K562 (cell line): ENCODE data around the gene FAM222A. TPM values are rescaled to one million over a fixed set of nuclear protein-coding genes. Genes with fewer than 3 reads are reported as not detected.

Experiments used
- BRD9 ChIP-seq: fragments of 450-650 bp; IDR thresholded peaks from 2 replicates; pipeline ENCODE4 v1.6.1; 2018; ENCODE audit warnings: low read depth; ENCODE audit not compliant: partially characterized antibody
- CBX1 ChIP-seq: sonication (generic); IDR thresholded peaks from 2 replicates; pipeline ENCODE4 v1.6.1; 2016; ENCODE audit warnings: antibody characterized with exemption, low read depth, mild to moderate bottlenecking
- CHD1 ChIP-seq: fragments of 200-600 bp; sonication (generic); IDR thresholded peaks from one replicate; pipeline ENCODE4 v1.6.1; 2012; ENCODE audit warnings: mild to moderate bottlenecking, moderate library complexity, low read length, inconsistent platforms
- EP300 ChIP-seq: IDR thresholded peaks from 2 replicates; pipeline ENCODE4 v1.6.1; 2012; ENCODE audit warnings: low read length, improper control_type of control experiment
- FOSL1 ChIP-seq: fragments of 200-800 bp; sonication (Bioruptor generic); conservative IDR thresholded peaks from 2 replicates; pipeline ENCODE4 v1.6.1; 2016; ENCODE audit warnings: missing genetic modification characterization, missing compliant biosample characterization
- HEY1 ChIP-seq: fragments of 250-450 bp; sonication (Bioruptor Pico); IDR thresholded peaks from 2 replicates; pipeline ENCODE4 v1.5.0; 2020; ENCODE audit warnings: mild to moderate bottlenecking, moderate library complexity, borderline replicate concordance
- PHF20 ChIP-seq: fragments of 450-650 bp; IDR thresholded peaks from 2 replicates; pipeline ENCODE4 v1.6.1; 2018; ENCODE audit not compliant: partially characterized antibody
- SIN3B ChIP-seq: fragments of 450-650 bp; IDR thresholded peaks from 2 replicates; pipeline ENCODE4 v1.6.1; 2017; ENCODE audit warnings: low read depth, mild to moderate bottlenecking, moderate library complexity
- SMARCA4 ChIP-seq: fragments of 450-650 bp; IDR thresholded peaks from 2 replicates; pipeline ENCODE4 v1.6.1; 2016
- SRSF7 ChIP-seq: fragments of 200-400 bp; formaldehyde crosslinking; optimal IDR thresholded peaks from 2 replicates; pipeline ENCODE3; 2017; ENCODE audit warnings: mild to moderate bottlenecking, low read depth, low read length
- YY1 ChIP-seq, 3 experiments: IDR thresholded peaks; 2 replicates each; pipeline ENCODE4 v1.6.1; 2011; ENCODE audit warnings: low read length in 2 of 3, mild to moderate bottlenecking in 2 of 3, moderate library complexity in 2 of 3, borderline replicate concordance in 1 of 3, control low read depth in 1 of 3, low read depth in 1 of 3; ENCODE audit not compliant: insufficient read depth in 3 of 3, insufficient replicate concordance in 2 of 3, control insufficient read depth in 1 of 3, insufficient read length in 1 of 3; ENCODE audit errors: extremely low read depth in 1 of 3
- ZNF175 ChIP-seq: fragments of 200-800 bp; sonication (Bioruptor generic); IDR thresholded peaks from 2 replicates; pipeline ENCODE4 v1.6.1; 2016; ENCODE audit warnings: low read depth, mild to moderate bottlenecking, missing genetic modification characterization, missing compliant biosample characterization
- polyA plus RNA-seq, 8 experiments: library from polyadenylated mRNA; depleted of rRNA in 4 of 8; stranded (reverse) in 5 of 8; unstranded in 3 of 8; fragments of >200 nt; fragmentation: Nextera tagmentation in 2 of 8; fragmentation: Illumina TruSeq in 1 of 8; extraction: Ambion mirVana in 2 of 8; extraction: Trizol in 1 of 8; gene quantifications; 2 replicates each; pipeline versions ENCODE4 v1.2.1 to v1.2.3, GENCODE V29; 2011 to 2014; ENCODE audit warnings: inconsistent platforms in 1 of 8, missing spikeins in 1 of 8
- total RNA-seq, 7 experiments: library from RNA; depleted of rRNA in 6 of 7; stranded (reverse); fragments of >200 nt in 6 of 7; fragmentation: Illumina TruSeq in 2 of 7; extraction: Trizol in 2 of 7; gene quantifications; 2 replicates each; pipeline versions ENCODE4 v1.2.1 to v1.2.3, GENCODE V29; 2011 to 2021; ENCODE audit warnings: low replicate concordance in 1 of 7
- TF ChIP-seq, protein P1 (sequence below): IDR thresholded peaks from 2 replicates; pipeline ENCODE4 v1.6.1; 2016; ENCODE audit warnings: missing genetic modification characterization, missing compliant biosample characterization

FAM222A gene
- total and polyA plus RNA-seq, 9 of the 15 experiments (the other 6 are each of a cell fraction or from before 2014, with no cell fraction given), result 0.03 to 0.36 (median 0.12) TPM; not detected in 1

GRCh38 chr12:109696485-109697269 lies 16.9 kb upstream of the FAM222A start (continued):
- TF ChIP-seq PHF20 (no peak), HEY1 (CRISPR knock-in tag) (no peak), EP300 (no peak), SIN3B (no peak), YY1 (IDR thresholded peaks at IDR 0.05; ENCODE audit: borderline replicate concordance in 1 of 3, control insufficient read depth in 1 of 3, extremely low read depth in 1 of 3, insufficient read depth in 3 of 3, insufficient read length in 1 of 3, insufficient replicate concordance in 2 of 3, low read depth in 1 of 3, low read length in 2 of 3) (no peak), BRD9 (no peak), SMARCA4 (0 out of 2 replicates have a peak, but pooled peaks have one; percentile 17), CBX1 (no peak), FOSL1 (tag) (peak; percentile 92), ZNF175 (CRISPR knock-in tag) (no peak), CHD1 (no peak), SRSF7 (no peak)
- TF ChIP-seq, protein P1, sequence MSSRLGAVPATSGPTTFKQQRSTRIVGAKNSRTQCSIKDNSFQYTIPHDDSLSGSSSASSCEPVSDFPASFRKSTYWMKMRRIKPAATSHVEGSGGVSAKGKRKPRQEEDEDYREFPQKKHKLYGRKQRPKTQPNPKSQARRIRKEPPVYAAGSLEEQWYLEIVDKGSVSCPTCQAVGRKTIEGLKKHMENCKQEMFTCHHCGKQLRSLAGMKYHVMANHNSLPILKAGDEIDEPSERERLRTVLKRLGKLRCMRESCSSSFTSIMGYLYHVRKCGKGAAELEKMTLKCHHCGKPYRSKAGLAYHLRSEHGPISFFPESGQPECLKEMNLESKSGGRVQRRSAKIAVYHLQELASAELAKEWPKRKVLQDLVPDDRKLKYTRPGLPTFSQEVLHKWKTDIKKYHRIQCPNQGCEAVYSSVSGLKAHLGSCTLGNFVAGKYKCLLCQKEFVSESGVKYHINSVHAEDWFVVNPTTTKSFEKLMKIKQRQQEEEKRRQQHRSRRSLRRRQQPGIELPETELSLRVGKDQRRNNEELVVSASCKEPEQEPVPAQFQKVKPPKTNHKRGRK (tag), result no peak
